SK-N-SH (cell line): ENCODE data around the gene PTOV1. TPM values are rescaled to one million over a fixed set of nuclear protein-coding genes. Genes with fewer than 3 reads are reported as not detected.

Experiments
- CTCF ChIA-PET: fragments of 300-600, 350-600 bp; formaldehyde crosslinking; extraction: SDS; loops from one replicate; lab custom pipeline; 2021; lab: Yijun Ruan, JAX
- POLR2A ChIA-PET: fragments of 350-600 bp; sonication (Branson Sonifier 250); formaldehyde crosslinking; extraction: SDS; loops from one replicate; lab custom pipeline; 2020; ENCODE audit warnings: antibody characterized with exemption, inconsistent platforms; lab: Yijun Ruan, JAX
- DNase-seq: peaks from one replicate; pipeline ENCODE4 v3.0.0; 2012
- H2AFZ ChIP-seq: fragments of 200-600 bp; sonication (generic); 2 replicates; pipeline ENCODE4 v1.8.1; 2016; ENCODE audit warnings: antibody characterized with exemption, mild to moderate bottlenecking, low read depth
- H3F3A ChIP-seq: fragments of 200-600 bp; sonication (generic); replicated peaks from 2 replicates; pipeline ENCODE3; 2016; ENCODE audit warnings: antibody characterized with exemption, mild to moderate bottlenecking; ENCODE audit not compliant: insufficient read depth
- H3K27ac ChIP-seq, 2 experiments: fragments of 200-500 bp in 1 of 2; fragments of 200-600 bp in 1 of 2; sonication (Bioruptor generic) in 1 of 2; sonication (generic), shearing (Covaris generic) in 1 of 2; 2 replicates each; pipeline versions ENCODE4 v1.5.1 to v1.6.1; 2014 to 2016; ENCODE audit warnings: low read depth in 2 of 2, inconsistent platforms in 1 of 2, low read length in 1 of 2, mild to moderate bottlenecking in 1 of 2, mixed read lengths in 1 of 2
- H3K27me3 ChIP-seq: fragments of 200-600 bp; sonication (generic), shearing (Covaris generic); 2 replicates; pipeline ENCODE4 v1.6.1; 2016; ENCODE audit warnings: mixed run types; ENCODE audit not compliant: insufficient read depth
- H3K36me3 ChIP-seq, 2 experiments: fragments of 200-500 bp in 1 of 2; fragments of 200-600 bp in 1 of 2; sonication (Bioruptor generic) in 1 of 2; sonication (generic) in 1 of 2; replicated peaks in 1 of 2; 2 replicates each; pipeline versions ENCODE3 to v1.5.1; 2014 to 2016; ENCODE audit warnings: low read length in 1 of 2, mild to moderate bottlenecking in 1 of 2; ENCODE audit not compliant: insufficient read depth in 2 of 2, control insufficient read depth in 1 of 2
- H3K4me1 ChIP-seq, 2 experiments: fragments of 200-500 bp in 1 of 2; fragments of 200-600 bp in 1 of 2; sonication (Bioruptor generic) in 1 of 2; sonication (generic), shearing (Covaris generic) in 1 of 2; 2 replicates each; pipeline versions ENCODE4 v1.5.1 to v1.6.1; 2014 to 2016; ENCODE audit warnings: low read depth in 1 of 2, low read length in 1 of 2, mixed run types in 1 of 2; ENCODE audit not compliant: insufficient read depth in 2 of 2, control insufficient read depth in 1 of 2
- H3K4me2 ChIP-seq: fragments of 200-600 bp; sonication (generic), shearing (Covaris generic); 2 replicates; pipeline ENCODE4 v1.6.1; 2017; ENCODE audit warnings: mixed run types
- H3K4me3 ChIP-seq, 2 experiments: fragments of 200-500 bp in 1 of 2; fragments of 200-600 bp in 1 of 2; sonication (Bioruptor generic) in 1 of 2; sonication (generic), shearing (Covaris generic) in 1 of 2; 2 replicates each; pipeline versions ENCODE4 v1.5.1 to v1.8.1; 2014 to 2016; ENCODE audit warnings: low read depth in 2 of 2, inconsistent platforms in 1 of 2, low read length in 1 of 2, mild to moderate bottlenecking in 1 of 2, mixed read lengths in 1 of 2, moderate library complexity in 1 of 2
- H3K79me2 ChIP-seq: fragments of 200-600 bp; sonication (generic); 2 replicates; pipeline ENCODE4 v1.8.1; 2017; ENCODE audit warnings: mild to moderate bottlenecking; ENCODE audit not compliant: insufficient read depth
- H3K9ac ChIP-seq: fragments of 200-600 bp; sonication (generic); 2 replicates; pipeline ENCODE4 v1.6.1; 2017; ENCODE audit warnings: mixed run types
- H3K9me2 ChIP-seq: fragments of 200-600 bp; sonication (generic); 2 replicates; pipeline ENCODE4 v1.6.1; 2017; ENCODE audit warnings: mixed run types
- H3K9me3 ChIP-seq: fragments of 200-600 bp; sonication (generic); 2 replicates; pipeline ENCODE4 v1.6.1; 2017; ENCODE audit warnings: mixed run types, mild to moderate bottlenecking, moderate library complexity
- H4K20me1 ChIP-seq: fragments of 200-600 bp; sonication (generic); 2 replicates; pipeline ENCODE4 v1.6.1; 2017; ENCODE audit warnings: mild to moderate bottlenecking, mixed run types; ENCODE audit not compliant: insufficient read depth
- ELF1 ChIP-seq: IDR thresholded peaks from 2 replicates; pipeline ENCODE4 v1.4.0; 2012
- JUND ChIP-seq: IDR thresholded peaks from 2 replicates; pipeline ENCODE4 v1.4.0; 2012
- MXI1 ChIP-seq: IDR thresholded peaks from 2 replicates; pipeline ENCODE4 v1.6.1; 2012; ENCODE audit warnings: mild to moderate bottlenecking, low read depth, low read length, improper control_type of control experiment
- NRF1 ChIP-seq: IDR thresholded peaks from 2 replicates; pipeline ENCODE4 v1.6.1; 2012; ENCODE audit warnings: low read depth, mild to moderate bottlenecking, low read length
- RFX5 ChIP-seq: IDR thresholded peaks from 2 replicates; pipeline ENCODE4 v1.6.1; 2012; ENCODE audit warnings: mild to moderate bottlenecking, improper control_type of control experiment, low read length
- TEAD4 ChIP-seq: IDR thresholded peaks from 2 replicates; pipeline ENCODE4 v1.4.0; 2012; ENCODE audit warnings: mild to moderate bottlenecking, borderline replicate concordance; ENCODE audit not compliant: insufficient read depth
- WGBS: methylation state at CpG from one replicate; pipeline ENCODE4 v1.1.6; 2017; ENCODE audit warnings: low lambda C conversion rate; 5-methylcytosine and 5-hydroxymethylcytosine counted together
- polyA plus RNA-seq, 3 experiments: library from polyadenylated mRNA; depleted of rRNA; stranded (reverse); fragments of >200 nt; gene quantifications; 2 replicates each; pipeline ENCODE4 v1.2.3, GENCODE V29; 2012
- TF ChIP-seq, protein P1 (sequence below): IDR thresholded peaks from 2 replicates; pipeline ENCODE4 v1.4.0; 2012; ENCODE audit warnings: low read depth, borderline replicate concordance
- TF ChIP-seq, protein P2 (sequence below): fragments of 200-600 bp; sonication (generic); IDR thresholded peaks from 2 replicates; pipeline ENCODE4 v1.6.1; 2017; ENCODE audit warnings: antibody characterized with exemption, mild to moderate bottlenecking, moderate library complexity
- TF ChIP-seq, protein P3 (sequence below): fragments of 150-350 bp; IDR thresholded peaks from 2 replicates; pipeline ENCODE4 v1.6.1; 2016; ENCODE audit warnings: mild to moderate bottlenecking, low read depth, low read length
- TF ChIP-seq, protein P4 (sequence below): IDR thresholded peaks from 2 replicates; pipeline ENCODE4; 2012

The PTOV1 gene
- polyA plus RNA-seq, 1 of the 3 experiments (the other 2 are of a cell fraction) = 95.0 TPM

DNA sequence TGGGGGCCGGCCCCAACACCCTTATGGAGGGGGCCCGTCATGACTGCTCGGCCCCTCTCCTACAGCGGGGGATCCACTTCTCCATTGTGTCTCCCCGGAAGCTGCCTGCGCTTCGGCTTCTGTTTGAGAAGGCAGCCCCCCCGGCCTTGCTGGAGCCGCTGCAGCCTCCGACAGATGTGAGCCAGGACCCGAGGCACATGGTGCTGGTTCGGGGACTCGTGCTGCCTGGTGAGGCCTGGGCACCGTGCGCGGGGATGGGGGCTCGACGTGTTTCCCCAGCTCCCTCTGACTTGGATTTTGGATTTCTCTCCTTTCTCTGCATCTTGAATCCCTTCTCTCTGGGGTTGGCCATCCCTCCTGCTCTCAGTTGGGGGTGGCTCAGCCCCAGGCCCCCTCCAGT, 21.2 kb upstream of the PTOV1 start (continued):
- TF ChIP-seq, protein P1, sequence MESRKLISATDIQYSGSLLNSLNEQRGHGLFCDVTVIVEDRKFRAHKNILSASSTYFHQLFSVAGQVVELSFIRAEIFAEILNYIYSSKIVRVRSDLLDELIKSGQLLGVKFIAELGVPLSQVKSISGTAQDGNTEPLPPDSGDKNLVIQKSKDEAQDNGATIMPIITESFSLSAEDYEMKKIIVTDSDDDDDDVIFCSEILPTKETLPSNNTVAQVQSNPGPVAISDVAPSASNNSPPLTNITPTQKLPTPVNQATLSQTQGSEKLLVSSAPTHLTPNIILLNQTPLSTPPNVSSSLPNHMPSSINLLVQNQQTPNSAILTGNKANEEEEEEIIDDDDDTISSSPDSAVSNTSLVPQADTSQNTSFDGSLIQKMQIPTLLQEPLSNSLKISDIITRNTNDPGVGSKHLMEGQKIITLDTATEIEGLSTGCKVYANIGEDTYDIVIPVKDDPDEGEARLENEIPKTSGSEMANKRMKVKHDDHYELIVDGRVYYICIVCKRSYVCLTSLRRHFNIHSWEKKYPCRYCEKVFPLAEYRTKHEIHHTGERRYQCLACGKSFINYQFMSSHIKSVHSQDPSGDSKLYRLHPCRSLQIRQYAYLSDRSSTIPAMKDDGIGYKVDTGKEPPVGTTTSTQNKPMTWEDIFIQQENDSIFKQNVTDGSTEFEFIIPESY = no peak
- TF ChIP-seq, all 33 proteins: peak for 0

DNA sequence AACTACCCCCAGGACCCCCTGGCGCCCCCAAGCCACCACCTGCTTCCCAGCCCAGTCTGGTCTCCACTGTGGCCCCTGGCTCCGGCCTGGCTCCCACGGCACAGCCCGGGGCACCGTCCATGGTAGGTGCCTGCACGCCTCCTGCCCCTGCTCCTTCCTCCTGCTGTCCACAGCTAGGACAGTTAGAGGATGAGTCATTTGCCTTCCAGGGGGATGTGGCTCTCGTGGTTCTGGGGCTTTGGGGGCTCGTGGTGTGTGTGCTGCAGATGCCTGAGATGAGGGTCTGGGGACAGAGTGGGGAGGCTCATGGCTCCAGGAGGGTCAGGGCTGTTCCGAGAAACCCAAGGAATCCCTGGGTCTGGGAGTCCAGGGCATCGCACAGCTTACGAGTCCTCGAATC, 20.2 kb upstream of the PTOV1 start:
- no peak overlapping the region for H3K27ac ChIP-seq
- H3K27me3 ChIP-seq = no peaks in the 10 kb centered on the region
- H3K36me3 ChIP-seq = peaks cover 0 to 44% of the 10 kb centered on the region in 2 experiments
- TF ChIP-seq, protein P2, sequence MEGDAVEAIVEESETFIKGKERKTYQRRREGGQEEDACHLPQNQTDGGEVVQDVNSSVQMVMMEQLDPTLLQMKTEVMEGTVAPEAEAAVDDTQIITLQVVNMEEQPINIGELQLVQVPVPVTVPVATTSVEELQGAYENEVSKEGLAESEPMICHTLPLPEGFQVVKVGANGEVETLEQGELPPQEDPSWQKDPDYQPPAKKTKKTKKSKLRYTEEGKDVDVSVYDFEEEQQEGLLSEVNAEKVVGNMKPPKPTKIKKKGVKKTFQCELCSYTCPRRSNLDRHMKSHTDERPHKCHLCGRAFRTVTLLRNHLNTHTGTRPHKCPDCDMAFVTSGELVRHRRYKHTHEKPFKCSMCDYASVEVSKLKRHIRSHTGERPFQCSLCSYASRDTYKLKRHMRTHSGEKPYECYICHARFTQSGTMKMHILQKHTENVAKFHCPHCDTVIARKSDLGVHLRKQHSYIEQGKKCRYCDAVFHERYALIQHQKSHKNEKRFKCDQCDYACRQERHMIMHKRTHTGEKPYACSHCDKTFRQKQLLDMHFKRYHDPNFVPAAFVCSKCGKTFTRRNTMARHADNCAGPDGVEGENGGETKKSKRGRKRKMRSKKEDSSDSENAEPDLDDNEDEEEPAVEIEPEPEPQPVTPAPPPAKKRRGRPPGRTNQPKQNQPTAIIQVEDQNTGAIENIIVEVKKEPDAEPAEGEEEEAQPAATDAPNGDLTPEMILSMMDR = no peak
- TF ChIP-seq, protein P1 = no peak
- TF ChIP-seq JUND (no peak), MXI1 (no peak), NRF1 (no peak), RFX5 (no peak), ELF1 (no peak), TEAD4 (no peak)
- TF ChIP-seq, protein P3, sequence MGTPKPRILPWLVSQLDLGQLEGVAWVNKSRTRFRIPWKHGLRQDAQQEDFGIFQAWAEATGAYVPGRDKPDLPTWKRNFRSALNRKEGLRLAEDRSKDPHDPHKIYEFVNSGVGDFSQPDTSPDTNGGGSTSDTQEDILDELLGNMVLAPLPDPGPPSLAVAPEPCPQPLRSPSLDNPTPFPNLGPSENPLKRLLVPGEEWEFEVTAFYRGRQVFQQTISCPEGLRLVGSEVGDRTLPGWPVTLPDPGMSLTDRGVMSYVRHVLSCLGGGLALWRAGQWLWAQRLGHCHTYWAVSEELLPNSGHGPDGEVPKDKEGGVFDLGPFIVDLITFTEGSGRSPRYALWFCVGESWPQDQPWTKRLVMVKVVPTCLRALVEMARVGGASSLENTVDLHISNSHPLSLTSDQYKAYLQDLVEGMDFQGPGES = no peak
- TF ChIP-seq, protein P4, sequence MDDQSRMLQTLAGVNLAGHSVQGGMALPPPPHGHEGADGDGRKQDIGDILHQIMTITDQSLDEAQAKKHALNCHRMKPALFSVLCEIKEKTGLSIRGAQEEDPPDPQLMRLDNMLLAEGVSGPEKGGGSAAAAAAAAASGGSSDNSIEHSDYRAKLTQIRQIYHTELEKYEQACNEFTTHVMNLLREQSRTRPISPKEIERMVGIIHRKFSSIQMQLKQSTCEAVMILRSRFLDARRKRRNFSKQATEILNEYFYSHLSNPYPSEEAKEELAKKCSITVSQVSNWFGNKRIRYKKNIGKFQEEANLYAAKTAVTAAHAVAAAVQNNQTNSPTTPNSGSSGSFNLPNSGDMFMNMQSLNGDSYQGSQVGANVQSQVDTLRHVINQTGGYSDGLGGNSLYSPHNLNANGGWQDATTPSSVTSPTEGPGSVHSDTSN = no peak
- no peak overlapping the region for H3K9ac ChIP-seq
- peaks cover 15% of the 10 kb centered on the region; the same call in 1 of the 2 replicates for H3K79me2 ChIP-seq
- no peak overlapping the region for H3K4me2 ChIP-seq
- CTCF ChIA-PET = interaction anchor here (1.0 kb wide), 1 partner anchor 13 kb away, joined by 4 read pairs; the partner anchor contains the start of gene MED25
- DNase-seq = no peak
- no peaks in the 10 kb centered on the region for H3K9me3 ChIP-seq
- no peak overlapping the region for H3K4me3 ChIP-seq
- no peaks in the 10 kb centered on the region for H3F3A ChIP-seq
- no peaks in the 10 kb centered on the region for H3K4me1 ChIP-seq
- no peaks in the 10 kb centered on the region for H3K9me2 ChIP-seq
- POLR2A ChIA-PET = no interaction called here
- WGBS = 100% methylated on average over 5 of the region's 12 CpGs
- H2AFZ ChIP-seq = no peak overlapping the region
- H4K20me1 ChIP-seq = 0 out of 2 replicates have a peak, but pooled peaks cover 8% of the 10 kb centered on the region
